Vein endothelial cell (primary cell): ENCODE measurements around the gene NDUFA11. TPM values are rescaled to one million over a fixed set of nuclear protein-coding genes. Genes with fewer than 3 reads are reported as not detected.

Experiments
- total RNA-seq: library from RNA; depleted of rRNA; stranded (reverse); fragments of >200 nt; gene quantifications from 2 replicates; pipeline ENCODE4 v1.2.3, GENCODE V29; 2012

Gene NDUFA11
- 321 and 385 TPM in 2 replicates for total RNA-seq

GRCh38 chr19:5903624-5904351, at the start of gene NDUFA11:
Gene NDUFA11 (minus strand): TSS chr19:5903790. CDS start chr19:5903708, 82 bp downstream.

GRCh38 chr19:5913739-5914357, 10.3 kb upstream of the NDUFA11 start, which contains the start of gene CAPS:
Gene CAPS (plus strand): TSS chr19:5914254. CDS start chr19:5914407, 153 bp downstream.

GRCh38 chr19:5904352-5905113, 943 bp upstream of the NDUFA11 start, which contains the start of gene VMAC:
Gene VMAC (plus strand): TSS chr19:5904872. CDS start chr19:5904891, 19 bp downstream.

GRCh38 chr19:5851302-5851701, 52.3 kb downstream of the NDUFA11 start, which contains the start of gene FUT3:
Gene FUT3 (minus strand): TSS chr19:5851449.

Other genes with a start within 250 kb of the NDUFA11 start
- 26.4 and 31.4 TPM in 2 replicates for gene MICOS13, start 223.3 kb downstream of the NDUFA11 start, total RNA-seq
- 6.6 and 12.1 TPM in 2 replicates for gene HSD11B1L, start 222.8 kb downstream of the NDUFA11 start, total RNA-seq
- gene RPL36, start 213.5 kb downstream of the NDUFA11 start, total RNA-seq: 286 and 384 TPM in 2 replicates
- gene LONP1, start 183.6 kb downstream of the NDUFA11 start, total RNA-seq: 67.2 and 71.9 TPM in 2 replicates
- not detected in 2 replicates for gene CATSPERD, start 183.2 kb downstream of the NDUFA11 start, total RNA-seq
- 0.57 and 0.65 TPM in 2 replicates for gene PRR22, start 119.0 kb downstream of the NDUFA11 start, total RNA-seq
- 32.0 and 37.2 TPM in 2 replicates for gene DUS3L, start 112.6 kb downstream of the NDUFA11 start, total RNA-seq
- gene NRTN, start 98.7 kb downstream of the NDUFA11 start, total RNA-seq: not detected in 2 replicates
- not detected in 2 replicates for gene FUT6, start 64.1 kb downstream of the NDUFA11 start, total RNA-seq
- gene FUT3, start 52.3 kb downstream of the NDUFA11 start, total RNA-seq: not detected in 2 replicates
- gene FUT5, start 33.2 kb downstream of the NDUFA11 start, total RNA-seq: not detected in 2 replicates
- 6.9 and 9.1 TPM in 2 replicates for gene VMAC, start 1.1 kb upstream of the NDUFA11 start, total RNA-seq
- gene CAPS, start 10.5 kb upstream of the NDUFA11 start, total RNA-seq: 2.3 and 2.5 TPM in 2 replicates
- 59.7 and 59.8 TPM in 2 replicates for gene RANBP3, start 74.3 kb upstream of the NDUFA11 start, total RNA-seq
- 9.1 and 9.8 TPM in 2 replicates for gene RFX2, start 206.7 kb upstream of the NDUFA11 start, total RNA-seq
- gene ACSBG2, start 231.9 kb upstream of the NDUFA11 start, total RNA-seq: not detected in 2 replicates